Measurements from ENCODE around the gene TRIM7.

GRCh38 chr5:181160152-181160754 lies 44.7 kb downstream of the TRIM7 start:
- no peak for TF ChIP-seq EZH2 (IDR thresholded peaks at IDR 0.05; ENCODE audit: borderline replicate concordance, insufficient read depth, low read length, poor library complexity, severe bottlenecking)
- TF ChIP-seq REST (IDR thresholded peaks at IDR 0.05; ENCODE audit: borderline replicate concordance) = no peak
- no peak for TF ChIP-seq CTCF (IDR thresholded peaks at IDR 0.05; ENCODE audit: poor library complexity, severe bottlenecking)

Measured in neural cell (in vitro differentiated cells).